GM18951 (cell line): ENCODE data around the gene SHH.

Experiments used
- POLR2A ChIP-seq: IDR thresholded peaks from 4 replicates; pipeline ENCODE4 v1.6.1; 2011; ENCODE audit warnings: mild to moderate bottlenecking; ENCODE audit not compliant: insufficient read length, insufficient read depth; ENCODE audit errors: extremely low read depth
- in situ Hi-C: fragments of 300-500 bp; cut with MboI; formaldehyde crosslinking; loops from one replicate; pipeline ENCODE4 v1.12.0; 2022; ENCODE audit warnings: low sequenced_read_pairs, mixed read lengths, inconsistent platforms; ENCODE audit not compliant: unreplicated experiment

SHH gene

GRCh38 chr7:155750255-155751125, 61.8 kb downstream of the SHH start:
- no peak for TF ChIP-seq POLR2A
- in situ Hi-C loops = no loop called here
